Esophagus (tissue), 2 donors: Measurements from ENCODE around the gene NCKAP5L. TPM values are rescaled to one million over a fixed set of nuclear protein-coding genes. Genes with fewer than 3 reads are reported as not detected.

Source experiments
- H3K27ac ChIP-seq, 2 donors: one replicate each; pipeline ENCODE4 v1.5.1; 2013; ENCODE audit warnings: low read depth in 2 of 2, mild to moderate bottlenecking in 2 of 2, inconsistent platforms in 1 of 2, low read length in 1 of 2, moderate library complexity in 1 of 2
- H3K27me3 ChIP-seq, 2 donors: one replicate each; pipeline ENCODE4 v1.6.1; 2013; ENCODE audit warnings: low read length in 2 of 2, control low read depth in 1 of 2, mild to moderate bottlenecking in 1 of 2; ENCODE audit not compliant: insufficient read depth in 2 of 2, control insufficient read depth in 1 of 2
- H3K36me3 ChIP-seq, 2 donors: one replicate each; pipeline ENCODE4 v1.6.1; 2013; ENCODE audit warnings: low read length in 1 of 2; ENCODE audit not compliant: control insufficient read depth in 2 of 2, insufficient read depth in 2 of 2
- H3K4me1 ChIP-seq, 2 donors: one replicate each; pipeline ENCODE4 v1.6.1; 2013; ENCODE audit warnings: low read length in 1 of 2; ENCODE audit not compliant: control insufficient read depth in 2 of 2, insufficient read depth in 2 of 2
- H3K4me3 ChIP-seq, 2 donors: one replicate each; pipeline ENCODE4 v1.5.1; 2013; ENCODE audit warnings: low read length in 2 of 2, mild to moderate bottlenecking in 2 of 2, low read depth in 1 of 2, moderate library complexity in 1 of 2
- H3K9me3 ChIP-seq, 2 donors: one replicate each; pipeline ENCODE4 v1.6.1; 2013; ENCODE audit warnings: mild to moderate bottlenecking in 2 of 2, low read depth in 1 of 2, low read length in 1 of 2, moderate library complexity in 1 of 2; ENCODE audit not compliant: control insufficient read depth in 2 of 2, insufficient read depth in 1 of 2
- WGBS, 2 donors: extraction: QIAGEN DNeasy Blood & Tissue Kit; methylation state at CpG; one replicate each; pipeline ENCODE4 v1.1.7; 2013; 5-methylcytosine and 5-hydroxymethylcytosine counted together
- polyA plus RNA-seq, 2 donors: library from polyadenylated mRNA; stranded (reverse); fragments of 200-250 nt; gene quantifications; one replicate each; pipeline ENCODE4 v1.2.3, GENCODE V29; 2013
- donor health status: healthy with polysubstance abuse.
- donor health status: Bipolar disorder and iron deficiency.

The NCKAP5L gene
- polyA plus RNA-seq, 2 donors: 3.1 to 8.4 TPM

GRCh38 chr12:49871263-49871561, 43.0 kb upstream of the NCKAP5L start:
- Histone ChIP-seq H3K27ac (no peak overlapping the region), H3K4me1 (peaks cover 3 to 16% of the 10 kb centered on the region in 2 donors), H3K4me3 (no peak overlapping the region), H3K27me3 (peaks cover 0 to 3% of the 10 kb centered on the region in 2 donors), H3K9me3 (no peaks in the 10 kb centered on the region), H3K36me3 (no peaks in the 10 kb centered on the region)
- 82 to 84% methylated on average over 4 of the region's 4 CpGs for WGBS, 2 donors

GRCh38 chr12:49870501-49871262, 42.5 kb upstream of the NCKAP5L start:
- H3K36me3 ChIP-seq: no peaks in the 10 kb centered on the region
- 96% methylated on average over 11 of the region's 11 CpGs for WGBS, 2 donors
- peaks cover 0 to 3% of the 10 kb centered on the region in 2 donors for H3K27me3 ChIP-seq
- peaks cover 3 to 16% of the 10 kb centered on the region in 2 donors for H3K4me1 ChIP-seq
- H3K27ac ChIP-seq: no peak overlapping the region
- H3K4me3 ChIP-seq: no peak overlapping the region
- H3K9me3 ChIP-seq: no peaks in the 10 kb centered on the region

GRCh38 chr12:49869816-49870500, 41.7 kb upstream of the NCKAP5L start:
- Histone ChIP-seq H3K27ac (peak overlapping the region in 1 of 2 donors; percentile 8), H3K36me3 (no peaks in the 10 kb centered on the region), H3K4me1 (peaks cover 3 to 16% of the 10 kb centered on the region in 2 donors), H3K9me3 (no peaks in the 10 kb centered on the region), H3K4me3 (no peak overlapping the region), H3K27me3 (no peaks in the 10 kb centered on the region)
- WGBS, 2 donors: 91 to 97% methylated on average over 14 of the region's 14 CpGs

GRCh38 chr12:49868952-49869815, 41.0 kb upstream of the NCKAP5L start:
- H3K36me3 ChIP-seq: no peaks in the 10 kb centered on the region
- peak overlapping the region; percentile 8 to 11 for H3K27ac ChIP-seq
- H3K27me3 ChIP-seq: no peaks in the 10 kb centered on the region
- peaks cover 6 to 19% of the 10 kb centered on the region in 2 donors for H3K4me1 ChIP-seq
- no peak overlapping the region for H3K4me3 ChIP-seq
- 30 to 43% methylated on average over 16 of the region's 16 CpGs for WGBS, 2 donors
- H3K9me3 ChIP-seq: no peaks in the 10 kb centered on the region

- WGBS, 2 donors: 89% methylated on average over 16 of the region's 16 CpGs
- no peaks in the 10 kb centered on the region for H3K36me3 ChIP-seq
- no peaks in the 10 kb centered on the region for H3K9me3 ChIP-seq
- no peak overlapping the region for H3K4me3 ChIP-seq
- H3K4me1 ChIP-seq: peaks cover 7 to 21% of the 10 kb centered on the region in 2 donors
- H3K27ac ChIP-seq: peak overlapping the region in 1 of 2 donors; percentile 11
- no peaks in the 10 kb centered on the region for H3K27me3 ChIP-seq
Measured at GRCh38 chr12:49868449-49868848, 40.2 kb upstream of the NCKAP5L start.

- Histone ChIP-seq H3K27ac (peak overlapping the region in 1 of 2 donors; percentile 22), H3K4me3 (no peak overlapping the region), H3K27me3 (no peaks in the 10 kb centered on the region), H3K4me1 (peaks cover 7 to 17% of the 10 kb centered on the region in 2 donors), H3K36me3 (no peaks in the 10 kb centered on the region), H3K9me3 (no peaks in the 10 kb centered on the region)
- WGBS, 2 donors: 53 to 55% methylated on average over 11 of the region's 11 CpGs
Measured at GRCh38 chr12:49867570-49868341, 39.5 kb upstream of the NCKAP5L start.

GRCh38 chr12:49866859-49867569, 38.8 kb upstream of the NCKAP5L start:
- 26 to 29% methylated on average over 19 of the region's 19 CpGs for WGBS, 2 donors
- H3K9me3 ChIP-seq: no peaks in the 10 kb centered on the region
- no peak overlapping the region for H3K27ac ChIP-seq
- H3K4me3 ChIP-seq: no peak overlapping the region
- H3K4me1 ChIP-seq: peaks cover 7 to 17% of the 10 kb centered on the region in 2 donors
- H3K27me3 ChIP-seq: no peaks in the 10 kb centered on the region
- H3K36me3 ChIP-seq: no peaks in the 10 kb centered on the region

GRCh38 chr12:49865782-49866135, 37.5 kb upstream of the NCKAP5L start:
- no peak overlapping the region for H3K4me3 ChIP-seq
- H3K36me3 ChIP-seq: no peaks in the 10 kb centered on the region
- 86 to 87% methylated on average over 8 of the region's 8 CpGs for WGBS, 2 donors
- H3K9me3 ChIP-seq: no peaks in the 10 kb centered on the region
- peaks cover 7 to 17% of the 10 kb centered on the region in 2 donors for H3K4me1 ChIP-seq
- no peak overlapping the region for H3K27ac ChIP-seq
- no peaks in the 10 kb centered on the region for H3K27me3 ChIP-seq
